GM19035 (cell line): ENCODE data around the gene ANKRD12.

Experiments
- ATAC-seq: cut with Tn5 transposase; IDR thresholded peaks from one replicate; pipeline ENCODE4 v1.9.1; 2021; ENCODE audit not compliant: unreplicated experiment

The ANKRD12 gene

GRCh38 chr18:9334973-9335696 is 198.6 kb downstream of the ANKRD12 start:
- peak; percentile 43 for ATAC-seq
